ENCODE data around the gene PON1. TPM values are rescaled to one million over a fixed set of nuclear protein-coding genes. Genes with fewer than 3 reads are reported as not detected.

PON1 gene
- total RNA-seq, 4 donors from 2014 or later = 0.31 TPM; not detected in 3

- H3K27ac ChIP-seq = no peak overlapping the region
- DNase-seq (no peak), ATAC-seq (no peak)
- H3K4me1 ChIP-seq = no peaks in the 10 kb centered on the region
- TF ChIP-seq, protein P1, sequence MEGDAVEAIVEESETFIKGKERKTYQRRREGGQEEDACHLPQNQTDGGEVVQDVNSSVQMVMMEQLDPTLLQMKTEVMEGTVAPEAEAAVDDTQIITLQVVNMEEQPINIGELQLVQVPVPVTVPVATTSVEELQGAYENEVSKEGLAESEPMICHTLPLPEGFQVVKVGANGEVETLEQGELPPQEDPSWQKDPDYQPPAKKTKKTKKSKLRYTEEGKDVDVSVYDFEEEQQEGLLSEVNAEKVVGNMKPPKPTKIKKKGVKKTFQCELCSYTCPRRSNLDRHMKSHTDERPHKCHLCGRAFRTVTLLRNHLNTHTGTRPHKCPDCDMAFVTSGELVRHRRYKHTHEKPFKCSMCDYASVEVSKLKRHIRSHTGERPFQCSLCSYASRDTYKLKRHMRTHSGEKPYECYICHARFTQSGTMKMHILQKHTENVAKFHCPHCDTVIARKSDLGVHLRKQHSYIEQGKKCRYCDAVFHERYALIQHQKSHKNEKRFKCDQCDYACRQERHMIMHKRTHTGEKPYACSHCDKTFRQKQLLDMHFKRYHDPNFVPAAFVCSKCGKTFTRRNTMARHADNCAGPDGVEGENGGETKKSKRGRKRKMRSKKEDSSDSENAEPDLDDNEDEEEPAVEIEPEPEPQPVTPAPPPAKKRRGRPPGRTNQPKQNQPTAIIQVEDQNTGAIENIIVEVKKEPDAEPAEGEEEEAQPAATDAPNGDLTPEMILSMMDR (IDR thresholded peaks at IDR 0.05 in 4 of 5, conservative IDR thresholded peaks at IDR 0.05 in 1 of 5) = no peak
- TF ChIP-seq POLR2A (IDR thresholded peaks at IDR 0.05) = no peak
- H3K27me3 ChIP-seq = no peaks in the 10 kb centered on the region
- in situ Hi-C loops (cut with MboI; ENCODE audit: low sequenced_read_pairs in 4 of 4) (no loop called here), intact Hi-C loops (cut with DNase I; ENCODE audit: low total_unique reads) (no loop called here)
- H3K9me3 ChIP-seq = no peaks in the 10 kb centered on the region
- H3K4me3 ChIP-seq = no peak overlapping the region
- H3K36me3 ChIP-seq = no peaks in the 10 kb centered on the region
These were observed 70.3 kb downstream of the PON1 start for GRCh38 chr7:95253986-95254385.

DNA sequence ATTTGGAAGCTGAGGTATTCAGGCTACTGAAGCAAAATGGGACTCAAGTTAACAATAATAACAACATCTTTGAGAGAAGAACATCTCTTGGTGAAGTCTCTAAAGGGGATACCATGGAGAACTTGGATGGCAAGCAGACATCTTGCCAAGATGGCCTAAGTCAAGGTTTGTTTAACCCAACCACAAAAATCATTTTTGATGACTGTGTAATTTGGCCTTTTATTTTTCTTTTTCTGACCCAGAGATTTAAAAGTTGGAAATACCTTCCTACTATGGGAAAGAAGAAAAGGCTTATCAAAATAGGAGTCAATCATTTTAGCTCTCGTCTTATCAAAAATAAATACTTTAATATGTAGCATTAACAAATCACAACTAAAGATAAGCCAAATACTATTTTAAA is 72.4 kb downstream of the PON1 start:
- intact Hi-C loops (cut with DNase I; ENCODE audit: low total_unique reads) (no loop called here), in situ Hi-C loops (cut with MboI; ENCODE audit: low sequenced_read_pairs in 4 of 4) (no loop called here)
- no peak for ATAC-seq
- Histone ChIP-seq H3K4me1 (no peaks in the 10 kb centered on the region), H3K36me3 (no peaks in the 10 kb centered on the region), H3K4me3 (no peak overlapping the region), H3K27ac (no peak overlapping the region), H3K27me3 (no peaks in the 10 kb centered on the region), H3K9me3 (no peaks in the 10 kb centered on the region)
- no peak for DNase-seq
- TF ChIP-seq, protein P1 (IDR thresholded peaks at IDR 0.05 in 4 of 5, conservative IDR thresholded peaks at IDR 0.05 in 1 of 5) = no peak
- no peak for TF ChIP-seq POLR2A (IDR thresholded peaks at IDR 0.05)

GRCh38 chr7:95250571-95250970 is 73.8 kb downstream of the PON1 start:
- no peak for TF ChIP-seq POLR2A (IDR thresholded peaks at IDR 0.05)
- TF ChIP-seq, protein P1 (IDR thresholded peaks at IDR 0.05 in 4 of 5, conservative IDR thresholded peaks at IDR 0.05 in 1 of 5) = no peak
- ATAC-seq (no peak), DNase-seq (no peak)
- H3K9me3 ChIP-seq = no peaks in the 10 kb centered on the region
- intact Hi-C loops (cut with DNase I; ENCODE audit: low total_unique reads) = no loop called here
- no peak overlapping the region for H3K4me3 ChIP-seq
- no peak overlapping the region for H3K27ac ChIP-seq
- H3K27me3 ChIP-seq = no peaks in the 10 kb centered on the region
- in situ Hi-C loops (cut with MboI; ENCODE audit: low sequenced_read_pairs in 4 of 4) = no loop called here
- H3K36me3 ChIP-seq = no peaks in the 10 kb centered on the region
- no peaks in the 10 kb centered on the region for H3K4me1 ChIP-seq

Other genes with a start within 250 kb of the PON1 start
- gene PON3, start 71.8 kb upstream of the PON1 start, total RNA-seq = under 1 TPM in 3 of 4 donors, not detected in 1; 0.29 to 0.61 (median 0.49) TPM
- 10 to 100 TPM; 10.2 to 45.4 (median 23.5) TPM for gene PON2, start 110.5 kb upstream of the PON1 start, total RNA-seq
- gene ASB4, start 161.4 kb upstream of the PON1 start, total RNA-seq = 10 to 100 TPM in 3 of 4 donors, 1 to 10 TPM in 1; 1.4 to 27.3 (median 17.9) TPM

Measured in gastrocnemius medialis (tissue), 4 donors.